Astrocyte (in vitro differentiated cells and primary cell): ENCODE results near the gene KIF18A. TPM values are rescaled to one million over a fixed set of nuclear protein-coding genes. Genes with fewer than 3 reads are reported as not detected.

Source experiments
- DNase-seq: peaks from one replicate; pipeline ENCODE4 v3.0.0-alpha.2; 2010; ENCODE audit warnings: low read depth
- FAIRE-seq: peaks from 2 replicates; lab custom pipeline; 2011; peaks lifted over from hg19 to GRCh38; lab: Jason Lieb, UNC
- H2AFZ ChIP-seq: 2 replicates; pipeline ENCODE4 v1.6.0; 2012; ENCODE audit warnings: low read depth, low read length, inconsistent platforms
- H3K27ac ChIP-seq: 2 replicates; pipeline ENCODE4 v1.5.1; 2011; ENCODE audit warnings: low read depth, low read length, inconsistent platforms
- H3K27me3 ChIP-seq: 2 replicates; pipeline ENCODE4 v1.6.0; 2011; ENCODE audit warnings: low read length, inconsistent platforms; ENCODE audit not compliant: insufficient read depth
- H3K36me3 ChIP-seq: 2 replicates; pipeline ENCODE4 v1.5.1; 2011; ENCODE audit warnings: low read length, inconsistent platforms; ENCODE audit not compliant: insufficient read depth
- H3K4me1 ChIP-seq: 2 replicates; pipeline ENCODE4 v1.5.1; 2011; ENCODE audit warnings: low read length, inconsistent platforms; ENCODE audit not compliant: insufficient read depth
- H3K4me2 ChIP-seq: 2 replicates; pipeline ENCODE4 v1.6.0; 2012; ENCODE audit warnings: low read length, inconsistent platforms
- H3K4me3 ChIP-seq: 2 replicates; pipeline ENCODE4 v1.5.1; 2011; ENCODE audit warnings: low read depth, mild to moderate bottlenecking, low read length, inconsistent platforms; ENCODE audit not compliant: insufficient read depth
- H3K79me2 ChIP-seq: 2 replicates; pipeline ENCODE4 v1.6.0; 2012; ENCODE audit warnings: mild to moderate bottlenecking, low read length, inconsistent platforms; ENCODE audit not compliant: insufficient read depth
- H3K9ac ChIP-seq: 2 replicates; pipeline ENCODE4 v1.6.0; 2012; ENCODE audit warnings: mild to moderate bottlenecking, low read length, inconsistent platforms
- H3K9me3 ChIP-seq: 2 replicates; pipeline ENCODE4 v1.5.1; 2012; ENCODE audit warnings: low read depth, mild to moderate bottlenecking, low read length, inconsistent platforms; ENCODE audit not compliant: insufficient read depth
- H4K20me1 ChIP-seq: 2 replicates; pipeline ENCODE4 v1.6.0; 2012; ENCODE audit warnings: low read length, inconsistent platforms; ENCODE audit not compliant: insufficient read depth
- H3K27ac Mint-ChIP-seq: one replicate; pipeline ENCODE4 v1.8.0; 2021; ENCODE audit warnings: mild to moderate bottlenecking, mixed read lengths; ENCODE audit not compliant: unreplicated experiment
- H3K27me3 Mint-ChIP-seq: one replicate; pipeline ENCODE4 v1.8.0; 2021; ENCODE audit warnings: low read depth, mixed read lengths; ENCODE audit not compliant: unreplicated experiment
- H3K36me3 Mint-ChIP-seq: one replicate; pipeline ENCODE4 v1.8.0; 2021; ENCODE audit warnings: low read depth, mixed read lengths; ENCODE audit not compliant: unreplicated experiment
- H3K4me1 Mint-ChIP-seq: one replicate; pipeline ENCODE4 v1.8.0; 2021; ENCODE audit warnings: low read depth, mixed read lengths; ENCODE audit not compliant: unreplicated experiment
- H3K4me3 Mint-ChIP-seq: one replicate; pipeline ENCODE4 v1.8.0; 2021; ENCODE audit warnings: mild to moderate bottlenecking, moderate library complexity, mixed read lengths; ENCODE audit not compliant: unreplicated experiment
- H3K9me3 Mint-ChIP-seq: one replicate; pipeline ENCODE4 v1.8.0; 2021; ENCODE audit warnings: mild to moderate bottlenecking, mixed read lengths; ENCODE audit not compliant: unreplicated experiment
- EZH2 ChIP-seq: IDR thresholded peaks from 2 replicates; pipeline ENCODE4 v1.6.1; 2012; ENCODE audit warnings: mild to moderate bottlenecking, low read length, inconsistent platforms; ENCODE audit not compliant: insufficient read depth
- total RNA-seq: library from RNA; stranded (reverse); gene quantifications from 2 replicates; pipeline ENCODE4 v1.2.1, GENCODE V29; 2021
- TF ChIP-seq, protein P1 (sequence below): IDR thresholded peaks from 2 replicates; pipeline ENCODE4 v1.5.1; 2011; ENCODE audit warnings: low read depth, mild to moderate bottlenecking, inconsistent platforms, low read length, moderate library complexity; ENCODE audit not compliant: insufficient read depth

KIF18A gene
- total RNA-seq, 1 donor from 2014 or later, result 3.8 TPM

DNA sequence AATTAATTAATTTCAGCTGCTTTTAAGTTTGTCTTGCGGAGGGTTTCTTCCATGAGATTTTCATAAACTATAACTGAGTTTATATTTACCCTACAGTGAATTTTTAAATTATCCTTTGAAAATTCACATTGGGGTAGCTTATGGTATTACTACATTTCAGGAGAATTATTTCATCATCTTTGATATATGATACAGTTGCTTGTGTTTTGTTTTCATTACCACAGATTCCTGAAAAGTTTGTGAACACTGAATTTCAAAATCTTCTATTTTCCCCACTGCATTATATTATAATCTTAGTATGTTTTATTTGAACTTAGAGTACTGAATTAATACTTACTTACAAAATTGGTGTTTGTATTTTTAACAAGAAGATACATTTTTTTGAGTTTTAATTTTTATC, 24.6 kb upstream of the KIF18A start:
- Mint-ChIP-seq H3K27ac (no peak overlapping the region), H3K4me1 (peaks cover 7% of the 10 kb centered on the region), H3K4me3 (no peak overlapping the region), H3K9me3 (peaks cover 6% of the 10 kb centered on the region), H3K27me3 (no peaks in the 10 kb centered on the region), H3K36me3 (peaks cover 23% of the 10 kb centered on the region)
- TF ChIP-seq, protein P1, sequence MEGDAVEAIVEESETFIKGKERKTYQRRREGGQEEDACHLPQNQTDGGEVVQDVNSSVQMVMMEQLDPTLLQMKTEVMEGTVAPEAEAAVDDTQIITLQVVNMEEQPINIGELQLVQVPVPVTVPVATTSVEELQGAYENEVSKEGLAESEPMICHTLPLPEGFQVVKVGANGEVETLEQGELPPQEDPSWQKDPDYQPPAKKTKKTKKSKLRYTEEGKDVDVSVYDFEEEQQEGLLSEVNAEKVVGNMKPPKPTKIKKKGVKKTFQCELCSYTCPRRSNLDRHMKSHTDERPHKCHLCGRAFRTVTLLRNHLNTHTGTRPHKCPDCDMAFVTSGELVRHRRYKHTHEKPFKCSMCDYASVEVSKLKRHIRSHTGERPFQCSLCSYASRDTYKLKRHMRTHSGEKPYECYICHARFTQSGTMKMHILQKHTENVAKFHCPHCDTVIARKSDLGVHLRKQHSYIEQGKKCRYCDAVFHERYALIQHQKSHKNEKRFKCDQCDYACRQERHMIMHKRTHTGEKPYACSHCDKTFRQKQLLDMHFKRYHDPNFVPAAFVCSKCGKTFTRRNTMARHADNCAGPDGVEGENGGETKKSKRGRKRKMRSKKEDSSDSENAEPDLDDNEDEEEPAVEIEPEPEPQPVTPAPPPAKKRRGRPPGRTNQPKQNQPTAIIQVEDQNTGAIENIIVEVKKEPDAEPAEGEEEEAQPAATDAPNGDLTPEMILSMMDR, result no peak
- no peak for TF ChIP-seq EZH2
- Histone ChIP-seq H3K4me1 (no peaks in the 10 kb centered on the region), H3K27ac (no peak overlapping the region), H3K9me3 (no peaks in the 10 kb centered on the region), H3K4me3 (no peak overlapping the region), H3K9ac (no peak overlapping the region), H2AFZ (no peak overlapping the region), H3K4me2 (no peak overlapping the region), H3K79me2 (no peaks in the 10 kb centered on the region), H3K36me3 (peaks cover 4% of the 10 kb centered on the region), H3K27me3 (no peaks in the 10 kb centered on the region), H4K20me1 (no peaks in the 10 kb centered on the region)
- FAIRE-seq (no peak), DNase-seq (no peak)

DNA sequence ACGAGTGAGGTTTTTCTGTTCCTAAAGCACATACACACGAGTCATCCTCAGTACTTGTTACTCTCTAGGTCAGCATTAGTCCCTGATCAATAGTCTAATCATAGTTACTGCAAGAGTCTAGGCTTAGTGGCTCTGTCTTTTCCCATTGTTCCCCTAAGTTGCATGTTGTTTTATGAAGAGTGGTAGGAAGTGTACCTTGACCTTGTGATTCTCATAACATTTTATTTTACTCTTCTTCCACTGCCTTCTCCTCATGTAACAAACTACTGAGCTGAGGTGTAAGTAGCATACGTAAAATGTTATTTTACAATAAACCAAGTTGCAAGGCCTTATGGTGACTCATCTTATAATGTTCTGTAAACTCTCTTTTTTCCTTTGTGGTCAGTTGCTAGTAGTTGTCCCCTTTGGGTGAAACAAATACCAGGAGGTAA, 15.2 kb upstream of the KIF18A start:
- DNase-seq (peak; percentile 83), FAIRE-seq (no peak)
- no peaks in the 10 kb centered on the region for H3K9me3 ChIP-seq
- Mint-ChIP-seq H3K4me3 (no peak overlapping the region), H3K9me3 (no peaks in the 10 kb centered on the region), H3K27me3 (no peaks in the 10 kb centered on the region), H3K27ac (no peak overlapping the region), H3K4me1 (peaks cover 7% of the 10 kb centered on the region), H3K36me3 (no peaks in the 10 kb centered on the region)
- H3K4me2 ChIP-seq, result peak overlapping the region; percentile 60
- no peaks in the 10 kb centered on the region for H4K20me1 ChIP-seq
- no peaks in the 10 kb centered on the region for H3K36me3 ChIP-seq
- no peak overlapping the region for H3K4me3 ChIP-seq
- peak overlapping the region; percentile 29 for H3K9ac ChIP-seq
- peak overlapping the region; percentile 45 for H3K27ac ChIP-seq
- peak overlapping the region; percentile 35 for H2AFZ ChIP-seq
- peaks cover 6% of the 10 kb centered on the region for H3K79me2 ChIP-seq
- peaks cover 7% of the 10 kb centered on the region for H3K4me1 ChIP-seq
- TF ChIP-seq, protein P1, result no peak
- H3K27me3 ChIP-seq, result no peaks in the 10 kb centered on the region

DNA sequence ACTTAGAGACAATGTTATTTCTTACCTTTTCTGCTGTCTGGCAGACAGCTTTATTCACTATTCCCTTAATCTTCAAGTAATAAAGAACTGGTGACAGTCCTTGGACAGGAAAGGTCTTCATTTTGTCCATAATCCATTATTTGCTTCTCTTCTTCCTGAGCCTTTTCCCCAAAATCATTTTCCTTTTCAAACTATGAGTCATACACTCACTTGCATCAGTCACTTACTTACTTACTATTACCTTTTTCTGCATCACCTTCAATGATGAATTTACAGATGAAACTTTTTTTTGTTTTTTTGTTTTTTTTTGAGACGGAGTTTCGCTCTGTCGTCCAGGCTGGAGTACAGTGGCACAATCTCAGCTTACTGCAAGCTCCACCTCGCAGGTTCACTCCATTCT, 9.8 kb upstream of the KIF18A start:
- TF ChIP-seq EZH2, result no peak
- TF ChIP-seq, protein P1, result no peak
- FAIRE-seq, result no peak
- H3K9me3 ChIP-seq, result no peaks in the 10 kb centered on the region
- H3K27ac ChIP-seq, result no peak overlapping the region
- Mint-ChIP-seq H3K4me1 (peaks cover 7% of the 10 kb centered on the region), H3K27me3 (no peaks in the 10 kb centered on the region), H3K9me3 (no peaks in the 10 kb centered on the region), H3K36me3 (peaks cover 6% of the 10 kb centered on the region), H3K4me3 (no peak overlapping the region), H3K27ac (peak overlapping the region; percentile 69)
- no peak overlapping the region for H3K4me3 ChIP-seq
- H3K9ac ChIP-seq, result no peak overlapping the region
- H3K4me2 ChIP-seq, result no peak overlapping the region
- no peaks in the 10 kb centered on the region for H3K4me1 ChIP-seq
- no peak overlapping the region for H2AFZ ChIP-seq
- no peaks in the 10 kb centered on the region for H3K36me3 ChIP-seq
- peaks cover 18% of the 10 kb centered on the region for H3K79me2 ChIP-seq
- H4K20me1 ChIP-seq, result no peaks in the 10 kb centered on the region
- no peaks in the 10 kb centered on the region for H3K27me3 ChIP-seq
- DNase-seq, result no peak
